ENCODE measurements around the gene CCDC124. TPM values are rescaled to one million over a fixed set of nuclear protein-coding genes. Genes with fewer than 3 reads are reported as not detected.

The CCDC124 gene
- polyA plus RNA-seq, 1 of the 3 experiments (the other 2 are of a cell fraction): 231 TPM

DNA sequence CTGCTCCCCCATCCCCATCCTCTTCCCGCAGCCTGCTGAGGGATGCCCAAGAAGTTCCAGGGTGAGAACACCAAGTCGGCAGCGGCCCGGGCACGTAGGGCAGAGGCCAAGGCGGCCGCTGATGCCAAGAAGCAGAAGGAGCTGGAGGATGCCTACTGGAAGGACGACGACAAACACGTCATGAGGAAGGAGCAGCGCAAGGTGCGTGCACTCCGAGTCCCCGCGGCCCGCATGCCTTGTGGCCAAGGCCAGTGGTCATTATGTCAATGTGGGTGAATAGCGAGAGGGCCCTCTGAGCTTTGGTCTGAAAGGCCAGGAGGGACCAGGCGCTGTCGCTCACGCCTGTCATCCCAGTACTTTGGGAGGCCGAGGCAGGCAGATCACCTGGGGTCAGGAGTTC lies 3.6 kb downstream of the CCDC124 start:
- POLR2A ChIA-PET: interaction anchor here (0.6 kb wide), 1 partner anchor 77 kb away, joined by 3 read pairs; the partner anchor contains the start of gene RPL18A
- Histone ChIP-seq H3K4me1 (ENCODE audit: control insufficient read depth in 1 of 2, insufficient read depth in 2 of 2, low read depth in 1 of 2, low read length in 1 of 2) (peaks cover 0 to 10% of the 10 kb centered on the region in 2 experiments; a peak in 1 of 4 replicates), H3K4me2 (no peak overlapping the region), H3K27me3 (ENCODE audit: insufficient read depth) (no peaks in the 10 kb centered on the region), H3K9me3 (no peaks in the 10 kb centered on the region), H3K9ac (no peak overlapping the region), H3K36me3 (replicated peaks in 1 of 2; ENCODE audit: control insufficient read depth in 1 of 2, insufficient read depth in 2 of 2, low read length in 1 of 2) (no peaks in the 10 kb centered on the region), H3K27ac (ENCODE audit: low read depth in 2 of 2, low read length in 1 of 2) (no peak overlapping the region), H3K79me2 (ENCODE audit: insufficient read depth) (peaks cover 22% of the 10 kb centered on the region), H3K9me2 (no peaks in the 10 kb centered on the region), H3F3A (replicated peaks; ENCODE audit: insufficient read depth) (no peaks in the 10 kb centered on the region), H3K4me3 (ENCODE audit: low read depth in 2 of 2, low read length in 1 of 2) (no peak overlapping the region), H2AFZ (ENCODE audit: low read depth) (no peak overlapping the region), H4K20me1 (ENCODE audit: insufficient read depth) (peaks cover 6% of the 10 kb centered on the region; the same call in 1 of the 2 replicates)
- TF ChIP-seq NFIC (IDR thresholded peaks at IDR 0.05; ENCODE audit: borderline replicate concordance) (no peak), SIN3A (IDR thresholded peaks at IDR 0.05; ENCODE audit: borderline replicate concordance, low read depth, low read length) (no peak)
- CTCF ChIA-PET: interaction anchor here (7.2 to 21.7 kb wide), 3 partner anchors 10 to 75 kb away, joined by 69 to 464 read pairs (median 139); partner anchors contain the start of gene RPL18A
- no peak for DNase-seq
- WGBS (ENCODE audit: low lambda C conversion rate): 97% methylated on average over 18 of the region's 21 CpGs

DNA sequence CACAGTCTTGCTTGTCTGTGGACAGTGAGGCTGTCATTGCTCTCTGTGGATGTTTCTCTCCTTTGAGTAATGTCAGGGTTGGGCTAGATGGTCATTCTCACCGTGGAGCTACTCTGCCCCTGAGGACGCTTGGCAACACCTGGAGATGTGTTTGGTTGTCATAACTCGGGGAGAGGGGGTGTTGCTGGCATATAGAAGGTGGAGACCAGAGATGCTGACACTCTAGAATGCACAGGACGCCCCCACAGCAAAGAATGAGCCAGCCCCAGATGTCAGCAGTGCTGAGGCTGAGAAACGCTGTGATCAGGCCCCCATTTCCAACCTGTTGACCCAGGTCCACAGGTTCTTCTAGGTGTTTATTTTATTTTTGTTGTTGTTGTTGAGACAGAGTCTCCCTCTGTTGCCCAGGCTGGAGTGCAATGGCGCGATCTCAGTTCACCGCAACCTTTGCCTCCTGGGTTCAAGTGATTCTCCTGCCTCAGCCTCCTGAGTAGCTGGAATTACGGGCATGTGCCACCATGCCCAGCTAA lies 4.6 kb downstream of the CCDC124 start:
- TF ChIP-seq, protein P1, sequence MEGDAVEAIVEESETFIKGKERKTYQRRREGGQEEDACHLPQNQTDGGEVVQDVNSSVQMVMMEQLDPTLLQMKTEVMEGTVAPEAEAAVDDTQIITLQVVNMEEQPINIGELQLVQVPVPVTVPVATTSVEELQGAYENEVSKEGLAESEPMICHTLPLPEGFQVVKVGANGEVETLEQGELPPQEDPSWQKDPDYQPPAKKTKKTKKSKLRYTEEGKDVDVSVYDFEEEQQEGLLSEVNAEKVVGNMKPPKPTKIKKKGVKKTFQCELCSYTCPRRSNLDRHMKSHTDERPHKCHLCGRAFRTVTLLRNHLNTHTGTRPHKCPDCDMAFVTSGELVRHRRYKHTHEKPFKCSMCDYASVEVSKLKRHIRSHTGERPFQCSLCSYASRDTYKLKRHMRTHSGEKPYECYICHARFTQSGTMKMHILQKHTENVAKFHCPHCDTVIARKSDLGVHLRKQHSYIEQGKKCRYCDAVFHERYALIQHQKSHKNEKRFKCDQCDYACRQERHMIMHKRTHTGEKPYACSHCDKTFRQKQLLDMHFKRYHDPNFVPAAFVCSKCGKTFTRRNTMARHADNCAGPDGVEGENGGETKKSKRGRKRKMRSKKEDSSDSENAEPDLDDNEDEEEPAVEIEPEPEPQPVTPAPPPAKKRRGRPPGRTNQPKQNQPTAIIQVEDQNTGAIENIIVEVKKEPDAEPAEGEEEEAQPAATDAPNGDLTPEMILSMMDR (IDR thresholded peaks at IDR 0.05): no peak
- TF ChIP-seq RAD21 (IDR thresholded peaks at IDR 0.05; ENCODE audit: low read length) (no peak), TEAD4 (IDR thresholded peaks at IDR 0.05; ENCODE audit: borderline replicate concordance, insufficient read depth) (no peak), REST (IDR thresholded peaks at IDR 0.05; ENCODE audit: low read depth, low read length) (no peak), MXI1 (IDR thresholded peaks at IDR 0.05; ENCODE audit: low read depth, low read length) (no peak), RXRA (IDR thresholded peaks at IDR 0.05; ENCODE audit: borderline replicate concordance, low read depth) (no peak), EZH2phosphoT487 (IDR thresholded peaks at IDR 0.05; ENCODE audit: borderline replicate concordance, low read depth) (no peak), FOXM1 (IDR thresholded peaks at IDR 0.05; ENCODE audit: low read depth) (no peak), FOXJ3 (CRISPR knock-in tag; IDR thresholded peaks at IDR 0.05) (no peak), FOSL2 (IDR thresholded peaks at IDR 0.05; ENCODE audit: borderline replicate concordance, low read depth) (no peak), ELF1 (IDR thresholded peaks at IDR 0.05) (no peak), YY1 (IDR thresholded peaks at IDR 0.05; ENCODE audit: low read depth) (no peak), POLR2AphosphoS5 (IDR thresholded peaks at IDR 0.05; ENCODE audit: low read depth, low read length) (no peak), NFIC (IDR thresholded peaks at IDR 0.05; ENCODE audit: borderline replicate concordance) (no peak), CHD2 (IDR thresholded peaks at IDR 0.05; ENCODE audit: low read length, partially characterized antibody) (no peak), RFX5 (IDR thresholded peaks at IDR 0.05; ENCODE audit: low read length) (no peak)
- TF ChIP-seq, protein P2, sequence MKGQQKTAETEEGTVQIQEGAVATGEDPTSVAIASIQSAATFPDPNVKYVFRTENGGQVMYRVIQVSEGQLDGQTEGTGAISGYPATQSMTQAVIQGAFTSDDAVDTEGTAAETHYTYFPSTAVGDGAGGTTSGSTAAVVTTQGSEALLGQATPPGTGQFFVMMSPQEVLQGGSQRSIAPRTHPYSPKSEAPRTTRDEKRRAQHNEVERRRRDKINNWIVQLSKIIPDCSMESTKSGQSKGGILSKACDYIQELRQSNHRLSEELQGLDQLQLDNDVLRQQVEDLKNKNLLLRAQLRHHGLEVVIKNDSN (IDR thresholded peaks at IDR 0.05; ENCODE audit: borderline replicate concordance, low read depth): no peak
- TF ChIP-seq, protein P3, sequence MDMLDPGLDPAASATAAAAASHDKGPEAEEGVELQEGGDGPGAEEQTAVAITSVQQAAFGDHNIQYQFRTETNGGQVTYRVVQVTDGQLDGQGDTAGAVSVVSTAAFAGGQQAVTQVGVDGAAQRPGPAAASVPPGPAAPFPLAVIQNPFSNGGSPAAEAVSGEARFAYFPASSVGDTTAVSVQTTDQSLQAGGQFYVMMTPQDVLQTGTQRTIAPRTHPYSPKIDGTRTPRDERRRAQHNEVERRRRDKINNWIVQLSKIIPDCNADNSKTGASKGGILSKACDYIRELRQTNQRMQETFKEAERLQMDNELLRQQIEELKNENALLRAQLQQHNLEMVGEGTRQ (IDR thresholded peaks at IDR 0.05; ENCODE audit: borderline replicate concordance, low read depth, low read length): no peak
- no peak overlapping the region for H2AFZ ChIP-seq (ENCODE audit: low read depth)
- H3K79me2 ChIP-seq (ENCODE audit: insufficient read depth): peaks cover 22% of the 10 kb centered on the region
- no peak overlapping the region for H3K4me2 ChIP-seq
- H3K4me3 ChIP-seq (ENCODE audit: low read depth in 2 of 2, low read length in 1 of 2): no peak overlapping the region
- H4K20me1 ChIP-seq (ENCODE audit: insufficient read depth): peaks cover 6% of the 10 kb centered on the region; the same call in 1 of the 2 replicates
- H3K9me2 ChIP-seq: no peaks in the 10 kb centered on the region
- ChIA-PET POLR2A (interaction anchor here (1.2 to 1.3 kb wide), 2 partner anchors 60 to 64 kb away, joined by 3 to 6 read pairs; no protein-coding TSS in a partner anchor), CTCF (interaction anchor here (0.6 to 21.7 kb wide), 31 partner anchors 8 to 253 kb away, joined by 3 to 464 read pairs (median 5); partner anchors contain the start of genes ARRDC2, KCNN1, RPL18A and SLC5A5)
- H3K9ac ChIP-seq: no peak overlapping the region
- H3K36me3 ChIP-seq (replicated peaks in 1 of 2; ENCODE audit: control insufficient read depth in 1 of 2, insufficient read depth in 2 of 2, low read length in 1 of 2): no peaks in the 10 kb centered on the region
- H3K27ac ChIP-seq (ENCODE audit: low read depth in 2 of 2, low read length in 1 of 2): no peak overlapping the region
- no peaks in the 10 kb centered on the region for H3K27me3 ChIP-seq (ENCODE audit: insufficient read depth)
- no peaks in the 10 kb centered on the region for H3K9me3 ChIP-seq
- DNase-seq: no peak
- H3F3A ChIP-seq (replicated peaks; ENCODE audit: insufficient read depth): no peaks in the 10 kb centered on the region
- peaks cover 0 to 7% of the 10 kb centered on the region in 2 experiments; a peak in 1 of 4 replicates for H3K4me1 ChIP-seq (ENCODE audit: control insufficient read depth in 1 of 2, insufficient read depth in 2 of 2, low read depth in 1 of 2, low read length in 1 of 2)
- WGBS (ENCODE audit: low lambda C conversion rate): 90% methylated on average over 8 of the region's 9 CpGs
